HepG2 (cell line): ENCODE data around the gene XPO5. TPM values are rescaled to one million over a fixed set of nuclear protein-coding genes. Genes with fewer than 3 reads are reported as not detected.

Experiments
- BHLHE40 ChIP-seq: IDR thresholded peaks from 2 replicates; pipeline ENCODE4 v1.6.1; 2011; ENCODE audit warnings: low read length, improper control_type of control experiment
- CEBPZ ChIP-seq: IDR thresholded peaks from 2 replicates; pipeline ENCODE4 v1.6.1; 2012; ENCODE audit warnings: low read length, improper control_type of control experiment
- CREBL2 ChIP-seq: sonication (generic); formaldehyde crosslinking; IDR thresholded peaks from 2 replicates; pipeline ENCODE4 v1.8.1; 2023; ENCODE audit warnings: missing genetic modification reagents, mild to moderate bottlenecking, borderline replicate concordance
- ETS1 ChIP-seq: sonication (generic); formaldehyde crosslinking; IDR thresholded peaks from 2 replicates; pipeline ENCODE4 v1.4.0; 2020; ENCODE audit warnings: missing genetic modification reagents
- IRF1 ChIP-seq: sonication (generic); formaldehyde crosslinking; IDR thresholded peaks from 2 replicates; pipeline ENCODE4 v1.4.0; 2020; ENCODE audit warnings: low read depth, mild to moderate bottlenecking, missing genetic modification reagents
- KAT7 ChIP-seq: IDR thresholded peaks from 2 replicates; pipeline ENCODE4 v1.6.1; 2018; ENCODE audit warnings: borderline replicate concordance, missing compliant biosample characterization
- MZF1 ChIP-seq: sonication (generic); formaldehyde crosslinking; IDR thresholded peaks from 2 replicates; pipeline ENCODE4 v1.8.1; 2023; ENCODE audit warnings: mild to moderate bottlenecking, missing genetic modification reagents, borderline replicate concordance
- TFAP4 ChIP-seq: sonication (generic); IDR thresholded peaks from 2 replicates; pipeline ENCODE4 v1.6.1; 2016; ENCODE audit warnings: low read depth, borderline replicate concordance
- TMF1 ChIP-seq: sonication (generic); formaldehyde crosslinking; IDR thresholded peaks from 2 replicates; pipeline ENCODE4 v1.8.1; 2022; ENCODE audit warnings: low read depth, missing genetic modification reagents
- ZBTB26 ChIP-seq: IDR thresholded peaks from 2 replicates; pipeline ENCODE4 v1.6.1; 2016; ENCODE audit warnings: missing compliant biosample characterization, missing genetic modification reagents, borderline replicate concordance
- ZFAT ChIP-seq: sonication (generic); formaldehyde crosslinking; conservative IDR thresholded peaks from 2 replicates; pipeline ENCODE4 v1.8.1; 2023; ENCODE audit warnings: missing genetic modification reagents, inconsistent platforms
- ZNF501 ChIP-seq: sonication (generic); formaldehyde crosslinking; IDR thresholded peaks from 2 replicates; pipeline ENCODE4 v1.5.1; 2020; ENCODE audit warnings: mild to moderate bottlenecking, moderate library complexity, missing genetic modification reagents
- ZNF513 ChIP-seq: sonication (generic); formaldehyde crosslinking; conservative IDR thresholded peaks from 2 replicates; pipeline ENCODE4 v1.5.0; 2020; ENCODE audit warnings: missing genetic modification reagents
- ZNF678 ChIP-seq: sonication (generic); formaldehyde crosslinking; IDR thresholded peaks from 2 replicates; pipeline ENCODE4 v1.4.0; 2020; ENCODE audit warnings: mild to moderate bottlenecking, missing genetic modification reagents
- ZSCAN5A ChIP-seq: sonication (generic); formaldehyde crosslinking; IDR thresholded peaks from 2 replicates; pipeline ENCODE4 v1.8.0; 2022; ENCODE audit warnings: mild to moderate bottlenecking, missing genetic modification reagents, borderline replicate concordance
- polyA plus RNA-seq, 8 experiments: library from polyadenylated mRNA; depleted of rRNA in 3 of 8; stranded (reverse) in 7 of 8; unstranded in 1 of 8; fragments of >200 nt; fragmentation: Illumina TruSeq in 4 of 8; extraction: Trizol in 4 of 8; gene quantifications; 2 replicates each; pipeline versions ENCODE4 v1.2.1 to v1.2.3, GENCODE V29; 2011 to 2016; ENCODE audit warnings: low read depth in 4 of 8, missing spikeins in 1 of 8, mixed read lengths in 1 of 8; ENCODE audit not compliant: insufficient read depth in 1 of 8
- total RNA-seq, 5 experiments: library from RNA; depleted of rRNA; stranded (reverse); fragments of >200 nt; fragmentation: Illumina TruSeq; extraction: Trizol; gene quantifications; 2 replicates each; pipeline ENCODE4 v1.2.3, GENCODE V29; 2016; ENCODE audit warnings: low read depth in 1 of 5

Gene XPO5
- total and polyA plus RNA-seq, 2 of the 13 experiments (the other 11 are each of a cell fraction or from before 2014, with no cell fraction given) = 52.2 to 68.0 TPM

GRCh38 chr6:43509984-43510826 lies 65.6 kb downstream of the XPO5 start, which contains the start of gene LRRC73 (continued):
- TF ChIP-seq CEBPZ (no peak), MZF1 (CRISPR knock-in tag) (no peak), ZNF513 (CRISPR knock-in tag) (no peak), CREBL2 (CRISPR knock-in tag) (no peak), ZSCAN5A (CRISPR knock-in tag) (no peak), TMF1 (CRISPR knock-in tag) (no peak), ETS1 (CRISPR knock-in tag) (no peak), BHLHE40 (0 out of 2 replicates have a peak, but pooled peaks have one; percentile 8), ZNF678 (CRISPR knock-in tag) (no peak), ZNF501 (CRISPR knock-in tag) (peak; percentile 16; the same call in 1 of the 2 replicates), IRF1 (no peak), ZBTB26 (CRISPR knock-in tag) (no peak; the same call in 1 of the 2 replicates), TFAP4 (no peak; the same call in 1 of the 2 replicates), KAT7 (CRISPR knock-in tag) (no peak), ZFAT (CRISPR knock-in tag) (no peak)
